GM21381 (cell line): ENCODE results near the gene TLL1.

Source experiments
- ATAC-seq: cut with Tn5 transposase; IDR thresholded peaks from one replicate; pipeline ENCODE4 v1.9.1; 2021; ENCODE audit warnings: mild to moderate bottlenecking, moderate library complexity; ENCODE audit not compliant: unreplicated experiment

Gene TLL1

DNA sequence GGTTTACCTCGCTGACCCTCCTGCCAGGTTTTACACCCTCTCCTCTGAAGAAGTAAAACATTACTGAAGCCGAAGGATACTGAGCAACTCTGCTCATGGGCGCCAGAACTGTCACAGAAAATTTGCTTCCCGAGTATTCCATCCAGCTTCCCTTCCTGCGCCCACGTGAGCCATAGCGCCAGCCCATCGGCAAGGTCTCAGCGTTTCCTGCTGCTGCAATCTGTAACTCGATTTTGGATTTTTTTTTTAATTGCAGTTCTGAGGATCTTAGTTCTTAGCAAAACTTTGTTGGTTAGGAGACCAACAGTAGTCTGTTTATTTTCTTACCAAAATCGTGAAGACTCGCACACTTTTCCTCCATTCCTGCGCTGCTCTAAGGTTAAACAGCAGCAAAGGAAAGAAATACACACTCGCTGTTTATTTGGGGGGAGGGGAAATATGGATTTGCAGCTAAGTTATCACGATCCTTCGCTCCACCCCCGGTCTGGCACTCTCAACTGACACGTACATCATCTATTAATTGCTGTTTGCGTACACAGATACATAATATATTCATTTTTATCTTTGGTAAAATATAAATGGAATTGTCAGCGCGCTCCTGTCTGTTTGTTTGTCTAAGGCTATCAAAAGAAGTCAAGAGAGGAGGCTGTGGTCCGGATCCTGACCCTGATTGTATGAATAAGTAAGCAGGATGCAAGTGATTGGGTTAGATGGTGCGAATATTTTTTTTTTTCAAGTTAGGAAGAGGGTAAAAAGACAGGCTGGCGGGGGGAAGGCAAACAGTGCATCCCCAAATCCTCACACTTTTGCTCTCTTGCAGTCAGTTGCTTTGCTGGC is at the start of gene TLL1:
Gene TLL1 (plus strand): TSS at position 777 of the 837 bp plus-strand sequence. CDS start 668 bp downstream, outside the sequence.
- ATAC-seq: no peak

DNA sequence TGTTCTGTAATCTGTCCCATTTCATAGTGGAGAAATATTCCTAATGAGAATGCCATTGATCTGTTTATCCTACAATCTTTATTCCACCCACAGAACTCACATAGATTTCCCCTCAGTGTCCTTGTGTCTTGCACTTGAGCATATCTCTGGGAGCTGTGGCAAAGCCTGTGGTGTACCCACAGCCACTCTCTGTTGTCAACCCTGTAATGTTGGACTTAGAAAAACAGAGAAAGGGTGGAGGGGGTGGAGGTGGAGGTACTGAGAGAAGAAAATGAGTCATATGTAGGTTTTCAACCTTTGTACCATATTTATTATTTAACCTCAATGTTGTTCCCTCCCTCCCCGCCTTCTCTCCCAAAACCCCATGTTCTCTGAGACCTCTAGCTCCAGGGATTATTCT is 46.9 kb upstream of the TLL1 start:
- no peak for ATAC-seq

GRCh38 chr4:165827018-165827417 is 46.0 kb upstream of the TLL1 start:
- no peak for ATAC-seq

DNA sequence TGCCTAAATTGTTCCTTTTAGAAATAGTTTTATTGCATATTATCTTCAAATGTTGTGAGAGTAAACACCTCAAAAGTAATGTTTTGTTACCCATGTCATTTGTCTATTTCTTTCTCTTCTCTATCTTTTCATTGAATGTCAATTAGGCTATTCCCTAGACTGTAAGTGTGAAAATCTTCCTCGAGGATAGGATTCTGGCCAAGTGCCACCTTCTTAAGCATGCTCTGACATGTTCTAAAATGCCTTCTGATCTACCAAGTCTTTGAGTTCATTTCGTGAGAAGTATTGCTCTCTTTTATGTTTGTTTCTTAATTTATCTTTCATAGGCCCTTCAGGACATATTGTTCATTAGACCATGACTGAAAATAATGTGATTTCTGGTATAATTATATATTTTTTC is 44.1 kb upstream of the TLL1 start:
- ATAC-seq: no peak

GRCh38 chr4:165834116-165834515 is 38.9 kb upstream of the TLL1 start:
- ATAC-seq: no peak

- no peak for ATAC-seq
Measured at GRCh38 chr4:165838575-165838974, 34.5 kb upstream of the TLL1 start.

GRCh38 chr4:165839615-165840333 is 33.3 kb upstream of the TLL1 start:
- ATAC-seq: no peak

DNA sequence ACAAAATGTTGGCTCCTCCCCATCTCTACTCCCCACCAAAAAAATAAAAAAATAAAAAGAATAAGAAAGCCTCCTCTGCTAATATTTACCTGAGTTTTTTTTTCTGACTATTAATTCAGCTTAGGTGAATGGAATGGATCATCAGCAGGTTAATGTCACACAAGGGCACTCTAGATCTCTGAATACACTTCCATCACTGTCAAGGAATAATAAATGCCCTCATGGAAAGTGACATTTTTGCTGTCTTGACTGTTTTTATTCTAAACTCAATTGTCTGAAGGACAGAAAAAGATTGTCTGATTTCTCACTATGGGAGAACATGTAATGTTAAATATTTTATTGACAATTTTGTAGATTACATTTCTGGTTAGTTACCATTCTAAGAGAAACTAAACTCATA is 30.4 kb upstream of the TLL1 start:
- no peak for ATAC-seq

DNA sequence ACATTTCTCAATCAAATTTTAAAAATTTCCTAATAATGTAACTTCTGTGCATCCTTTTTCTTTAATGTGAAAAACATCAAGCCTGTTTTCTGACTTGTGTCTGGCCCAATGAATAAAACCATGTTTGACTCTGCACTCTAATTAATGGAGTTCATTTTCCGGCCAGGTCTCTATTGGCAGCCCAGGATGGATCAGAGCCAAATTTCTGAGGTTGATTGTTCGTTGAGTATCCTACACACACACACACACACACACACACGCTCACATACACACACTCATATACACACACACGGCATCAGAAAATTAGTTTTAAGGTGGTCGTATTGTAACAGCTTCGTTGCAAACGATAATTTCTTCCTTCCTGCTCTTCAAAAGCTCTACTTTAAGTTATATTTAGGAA is 28.9 kb upstream of the TLL1 start:
- no peak for ATAC-seq

GRCh38 chr4:165851256-165851655 is 21.8 kb upstream of the TLL1 start:
- ATAC-seq: no peak

DNA sequence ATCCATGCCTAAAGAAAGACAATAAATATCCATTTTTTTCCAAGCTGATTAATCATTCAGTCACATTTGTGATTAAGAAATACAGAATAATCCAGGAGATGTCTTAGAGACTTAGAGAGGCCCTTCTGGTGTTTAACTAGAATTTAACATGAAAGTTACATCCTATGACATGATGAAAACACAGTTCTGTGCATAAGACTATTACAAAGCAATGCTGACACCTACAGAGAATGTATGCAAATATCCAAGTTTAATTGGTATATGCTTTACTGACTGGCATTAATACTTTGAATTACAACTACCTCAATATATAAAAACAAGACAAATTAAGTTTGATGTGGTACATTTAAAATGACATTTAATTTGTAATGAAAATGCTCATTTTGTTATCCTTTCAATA is 17.8 kb upstream of the TLL1 start:
- ATAC-seq: no peak

DNA sequence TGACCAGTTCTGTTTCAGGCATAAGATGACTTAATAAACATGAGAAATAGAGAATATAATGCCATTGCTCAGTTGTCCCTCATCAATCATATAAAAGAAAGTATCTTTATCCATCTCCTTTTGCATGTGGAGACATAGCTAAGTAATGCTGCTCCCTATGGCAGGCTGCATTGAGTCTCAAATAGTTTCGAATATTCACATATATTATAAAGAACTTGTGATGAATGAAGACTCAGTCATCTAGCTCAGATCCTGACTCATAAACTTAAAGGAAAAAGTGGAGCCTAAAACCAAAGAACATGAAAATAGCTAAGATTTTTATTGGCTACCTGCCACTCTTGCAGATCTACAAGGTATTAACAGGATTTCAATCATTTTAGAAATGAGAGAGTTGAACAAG is 11.7 kb upstream of the TLL1 start:
- no peak for ATAC-seq

DNA sequence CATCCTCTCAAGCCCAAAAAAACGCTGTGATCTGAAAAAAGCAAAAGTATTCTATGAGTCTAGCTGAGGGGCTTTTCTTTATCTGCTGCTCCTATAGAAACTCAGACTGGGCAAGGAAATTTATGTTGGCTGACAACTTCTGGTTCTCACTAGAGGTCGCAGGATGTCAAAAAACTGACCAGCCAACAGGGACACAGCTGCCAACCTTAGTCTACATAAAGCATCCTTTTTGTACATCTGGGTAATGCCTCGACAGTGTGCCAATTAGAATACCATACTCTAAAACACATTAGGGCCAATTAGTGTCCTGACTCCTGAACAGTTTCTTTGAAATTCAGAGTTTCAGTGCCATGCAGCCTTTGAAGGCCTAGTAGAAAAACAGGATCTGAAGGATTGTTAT is 8.8 kb upstream of the TLL1 start:
- ATAC-seq: no peak

DNA sequence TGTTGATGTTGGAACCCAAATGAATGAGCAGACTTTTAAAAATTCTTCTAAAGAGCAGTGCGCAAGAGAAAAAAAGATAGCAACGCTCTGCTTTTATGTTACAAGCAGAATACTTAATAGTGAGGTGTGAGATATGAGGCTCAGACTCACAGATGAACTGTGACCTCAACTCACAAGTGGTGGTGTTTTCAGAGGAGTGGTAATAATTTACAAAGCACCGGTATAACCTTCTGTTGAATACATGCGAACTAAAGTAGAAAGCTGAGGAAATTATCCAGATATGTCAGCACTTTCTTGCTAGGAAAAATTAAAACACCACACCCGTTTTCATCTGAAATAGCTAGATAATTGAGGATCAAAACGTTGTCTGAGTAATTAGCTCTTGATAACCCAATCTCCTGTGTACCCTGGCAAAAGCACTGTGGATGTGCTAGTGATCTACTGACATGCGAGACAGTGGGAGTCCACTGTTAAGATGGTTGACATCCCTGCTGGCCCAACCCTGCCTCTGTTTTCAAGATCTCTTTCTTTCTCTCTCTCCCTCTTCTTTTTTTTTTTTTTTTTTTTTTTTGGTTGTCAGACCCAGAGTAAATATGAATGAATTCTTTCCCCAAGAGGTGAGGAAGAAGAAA is 6.9 kb upstream of the TLL1 start:
- ATAC-seq: no peak

DNA sequence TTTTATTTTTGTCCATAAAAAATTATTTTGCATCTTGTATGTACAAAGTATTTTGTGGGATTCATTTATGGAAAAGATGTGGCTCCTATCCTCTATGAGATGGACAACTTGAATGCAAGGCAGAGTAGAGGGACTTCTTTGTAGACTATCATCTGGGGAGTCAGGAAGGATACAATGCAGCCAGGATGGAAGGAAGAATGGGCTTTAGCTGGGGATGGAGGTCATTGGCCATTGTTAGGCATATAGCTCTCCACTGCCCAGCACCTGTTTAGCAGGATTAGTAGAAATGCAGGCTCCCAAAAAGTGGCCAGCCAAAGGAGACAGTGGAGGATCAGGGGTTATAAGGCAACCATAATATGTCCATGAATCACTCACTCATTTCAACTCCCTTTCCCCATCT is 5.1 kb upstream of the TLL1 start:
- ATAC-seq: no peak

GRCh38 chr4:165873298-165874071 is 448 bp downstream of the TLL1 start:
- ATAC-seq: no peak

- ATAC-seq: no peak
Measured at GRCh38 chr4:165874072-165874790, 1.2 kb downstream of the TLL1 start.

DNA sequence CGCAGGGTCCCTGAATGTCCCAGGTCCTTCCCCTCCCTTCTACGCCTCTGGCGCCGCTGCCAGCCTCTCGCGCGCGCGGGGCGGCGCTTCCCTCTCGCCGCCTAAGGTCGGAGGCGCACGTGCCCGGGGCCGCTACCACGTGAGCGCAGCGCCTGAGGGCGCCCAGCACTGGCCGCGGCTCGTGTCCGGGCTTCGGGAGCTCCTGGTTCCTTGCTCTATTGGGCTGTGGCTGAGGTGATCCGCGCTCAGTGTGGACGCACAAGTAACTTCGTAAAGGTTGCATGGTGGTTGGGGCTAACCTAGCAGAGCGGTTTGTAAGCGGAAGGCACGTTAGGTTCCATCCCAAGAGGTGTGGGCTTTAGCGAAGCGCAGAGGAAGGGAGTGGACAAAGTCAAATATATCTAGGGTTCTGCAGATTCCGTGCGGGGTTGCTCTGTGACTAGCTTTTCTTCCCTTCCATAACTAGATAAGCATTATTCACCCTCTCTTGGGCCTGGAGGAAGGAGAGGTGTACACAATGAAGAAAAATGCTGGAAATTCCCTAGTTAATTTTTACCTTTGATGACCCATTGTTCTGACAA is 1.8 kb downstream of the TLL1 start:
- ATAC-seq: no peak

DNA sequence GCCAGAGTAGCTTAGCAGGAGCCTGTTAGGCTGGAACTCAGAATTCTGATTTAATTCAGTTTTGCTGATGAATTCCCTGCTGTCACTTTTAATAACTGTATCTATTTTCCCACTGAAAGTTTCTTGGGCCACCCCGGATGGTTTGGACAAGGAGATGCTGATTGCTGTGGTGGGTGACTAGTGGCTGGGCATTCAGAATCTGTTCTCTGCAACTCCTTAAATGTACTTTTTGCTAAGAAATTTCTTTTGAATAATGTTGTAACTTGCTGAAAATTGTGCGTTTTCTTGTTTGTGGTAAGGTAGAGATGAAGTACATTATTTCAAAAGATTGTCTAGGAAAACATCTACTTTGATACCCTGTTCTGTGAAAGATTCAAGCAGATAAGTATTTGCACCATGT is 2.4 kb downstream of the TLL1 start:
- no peak for ATAC-seq

- no peak for ATAC-seq
Measured at GRCh38 chr4:165877286-165877685, 4.2 kb downstream of the TLL1 start.
